Measurements from ENCODE around the gene MS4A15. TPM values are rescaled to one million over a fixed set of nuclear protein-coding genes. Genes with fewer than 3 reads are reported as not detected.

Gene MS4A15
- polyA plus RNA-seq, 2 of the 4 experiments (the other 2 are of a cell fraction) = not detected

GRCh38 chr11:60761436-60762190 is 4.9 kb downstream of the MS4A15 start:
- ATAC-seq (no peak), FAIRE-seq (no peak), DNase-seq (ENCODE audit: low read depth in 1 of 2, low spot score in 1 of 2) (no peak)
- H3K4me3 ChIP-seq = no peak overlapping the region
- POLR2A ChIA-PET = no interaction called here
- WGBS (ENCODE audit: missing lambda C conversion rate) = 22% methylated on average over 4 of the region's 4 CpGs
- no peak overlapping the region for H3K27ac ChIP-seq
- H3K9me3 ChIP-seq = no peaks in the 10 kb centered on the region
- H3K4me1 ChIP-seq = no peaks in the 10 kb centered on the region
- TF ChIP-seq MAFK (IDR thresholded peaks at IDR 0.05; ENCODE audit: partially characterized antibody) = no peak
- TF ChIP-seq HMGXB4 (CRISPR knock-in tag; IDR thresholded peaks at IDR 0.05; ENCODE audit: borderline replicate concordance) = no peak
- no peak for TF ChIP-seq RNF2 (IDR thresholded peaks at IDR 0.05; ENCODE audit: borderline replicate concordance, low read depth)
- TF ChIP-seq CHD2 (IDR thresholded peaks at IDR 0.05; ENCODE audit: low read length, partially characterized antibody) = no peak
- TF ChIP-seq ZNF302 (CRISPR knock-in tag; IDR thresholded peaks at IDR 0.05) = no peak
- TF ChIP-seq EP300 (IDR thresholded peaks at IDR 0.05) = no peak
- no peak for TF ChIP-seq USF2 (IDR thresholded peaks at IDR 0.05)
- no peak for TF ChIP-seq NPAS2 (CRISPR knock-in tag; IDR thresholded peaks at IDR 0.05; ENCODE audit: borderline replicate concordance)
- no peak for TF ChIP-seq POLR2AphosphoS2 (conservative IDR thresholded peaks at IDR 0.05; ENCODE audit: low read length)
- TF ChIP-seq, protein P1, sequence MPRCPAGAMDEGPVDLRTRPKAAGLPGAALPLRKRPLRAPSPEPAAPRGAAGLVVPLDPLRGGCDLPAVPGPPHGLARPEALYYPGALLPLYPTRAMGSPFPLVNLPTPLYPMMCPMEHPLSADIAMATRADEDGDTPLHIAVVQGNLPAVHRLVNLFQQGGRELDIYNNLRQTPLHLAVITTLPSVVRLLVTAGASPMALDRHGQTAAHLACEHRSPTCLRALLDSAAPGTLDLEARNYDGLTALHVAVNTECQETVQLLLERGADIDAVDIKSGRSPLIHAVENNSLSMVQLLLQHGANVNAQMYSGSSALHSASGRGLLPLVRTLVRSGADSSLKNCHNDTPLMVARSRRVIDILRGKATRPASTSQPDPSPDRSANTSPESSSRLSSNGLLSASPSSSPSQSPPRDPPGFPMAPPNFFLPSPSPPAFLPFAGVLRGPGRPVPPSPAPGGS (IDR thresholded peaks at IDR 0.05) = no peak
- no peak for TF ChIP-seq CHD4 (IDR thresholded peaks at IDR 0.05; ENCODE audit: borderline replicate concordance)
- TF ChIP-seq EHF (CRISPR knock-in tag; IDR thresholded peaks at IDR 0.05) = no peak
- no peak for TF ChIP-seq ZSCAN20 (CRISPR knock-in tag; IDR thresholded peaks at IDR 0.05)
- TF ChIP-seq KDM5A (IDR thresholded peaks at IDR 0.05) = no peak
- TF ChIP-seq HOXB13 (CRISPR knock-in tag; IDR thresholded peaks at IDR 0.05; ENCODE audit: low read depth) = no peak
- no peak for TF ChIP-seq FOXS1 (CRISPR knock-in tag; IDR thresholded peaks at IDR 0.05)
- H3K4me2 ChIP-seq = no peak overlapping the region
- CTCF ChIA-PET = interaction anchor here (1.2 to 8.1 kb wide), 7 partner anchors 8 to 54 kb away, joined by 3 to 129 read pairs (median 5); no protein-coding TSS in a partner anchor

DNA sequence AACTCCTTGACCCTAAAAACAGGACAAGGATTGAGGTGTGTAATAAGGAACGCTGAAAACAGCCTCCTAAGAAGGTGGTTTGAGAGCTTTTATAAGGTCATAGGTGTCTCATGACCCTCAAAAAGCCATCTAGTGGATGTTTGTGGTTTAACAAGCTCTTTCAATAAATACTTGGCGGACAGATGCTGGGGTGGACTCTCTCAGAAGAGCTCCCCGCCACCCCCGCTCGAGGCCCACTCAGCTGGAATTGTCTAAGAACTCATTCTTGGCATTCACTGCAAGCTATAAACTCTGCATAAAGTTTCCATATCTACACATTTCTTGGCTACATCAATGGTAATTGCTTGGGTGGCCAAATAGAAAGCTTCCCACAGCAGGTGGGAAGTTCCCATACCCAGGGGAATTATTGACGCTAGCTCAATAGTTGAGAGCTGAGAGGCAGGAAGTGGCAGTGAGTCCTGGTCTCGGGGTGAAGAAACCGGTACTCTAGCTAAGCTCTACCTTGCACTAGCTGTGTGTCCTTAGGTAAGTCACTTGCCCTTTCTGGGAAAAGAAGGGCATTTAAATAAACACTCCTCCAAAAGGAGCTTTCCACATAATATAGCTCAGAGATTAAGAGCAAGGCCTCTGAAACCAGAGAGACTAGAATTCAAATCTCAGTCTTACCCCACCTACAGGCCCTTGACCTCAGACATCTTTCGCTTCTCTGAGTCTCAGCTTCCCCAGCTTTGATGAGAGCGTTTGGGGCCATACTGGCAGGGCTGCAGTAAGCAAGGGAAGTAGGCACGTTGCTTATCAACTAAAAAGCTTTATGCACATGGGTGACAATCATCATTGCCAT is 6.4 kb downstream of the MS4A15 start:
- 33% methylated on average over 11 of the region's 11 CpGs for WGBS (ENCODE audit: missing lambda C conversion rate)
- Histone ChIP-seq H3K4me1 (no peaks in the 10 kb centered on the region), H3K4me2 (no peak overlapping the region), H3K27ac (no peak overlapping the region), H3K9me3 (no peaks in the 10 kb centered on the region), H3K4me3 (no peak overlapping the region)
- ATAC-seq (peak; percentile 52 to 73; a peak in 3 of 6 replicates), DNase-seq (ENCODE audit: low read depth in 1 of 2, low spot score in 1 of 2) (peak in 1 of 2 experiments; percentile 36), FAIRE-seq (no peak)
- CTCF ChIA-PET = interaction anchor here (1.2 to 8.1 kb wide), 11 partner anchors 8 to 400 kb away, joined by 3 to 129 read pairs (median 5); no protein-coding TSS in a partner anchor
- TF ChIP-seq CBX2 (IDR thresholded peaks at IDR 0.05; ENCODE audit: borderline replicate concordance, low read depth) = no peak
- TF ChIP-seq EHMT2 (IDR thresholded peaks at IDR 0.05; ENCODE audit: low read depth) = no peak
- no peak for TF ChIP-seq HOXA7 (CRISPR knock-in tag; IDR thresholded peaks at IDR 0.05)
- TF ChIP-seq ELK1 (IDR thresholded peaks at IDR 0.05; ENCODE audit: low read depth, low read length) = no peak
- TF ChIP-seq RNF2 (IDR thresholded peaks at IDR 0.05; ENCODE audit: borderline replicate concordance, low read depth) = no peak
- TF ChIP-seq NFE2L2 (conservative IDR thresholded peaks at IDR 0.05; ENCODE audit: low read length) = no peak
- no peak for TF ChIP-seq CHD2 (IDR thresholded peaks at IDR 0.05; ENCODE audit: low read length, partially characterized antibody)
- no peak for TF ChIP-seq POLR2AphosphoS2 (conservative IDR thresholded peaks at IDR 0.05; ENCODE audit: low read length)
- no peak for TF ChIP-seq MYC (IDR thresholded peaks at IDR 0.05; ENCODE audit: borderline replicate concordance, low read length)
- TF ChIP-seq FOSB (CRISPR knock-in tag; IDR thresholded peaks at IDR 0.05) = no peak
- TF ChIP-seq HDAC2 (IDR thresholded peaks at IDR 0.05) = no peak
- TF ChIP-seq, protein P2, sequence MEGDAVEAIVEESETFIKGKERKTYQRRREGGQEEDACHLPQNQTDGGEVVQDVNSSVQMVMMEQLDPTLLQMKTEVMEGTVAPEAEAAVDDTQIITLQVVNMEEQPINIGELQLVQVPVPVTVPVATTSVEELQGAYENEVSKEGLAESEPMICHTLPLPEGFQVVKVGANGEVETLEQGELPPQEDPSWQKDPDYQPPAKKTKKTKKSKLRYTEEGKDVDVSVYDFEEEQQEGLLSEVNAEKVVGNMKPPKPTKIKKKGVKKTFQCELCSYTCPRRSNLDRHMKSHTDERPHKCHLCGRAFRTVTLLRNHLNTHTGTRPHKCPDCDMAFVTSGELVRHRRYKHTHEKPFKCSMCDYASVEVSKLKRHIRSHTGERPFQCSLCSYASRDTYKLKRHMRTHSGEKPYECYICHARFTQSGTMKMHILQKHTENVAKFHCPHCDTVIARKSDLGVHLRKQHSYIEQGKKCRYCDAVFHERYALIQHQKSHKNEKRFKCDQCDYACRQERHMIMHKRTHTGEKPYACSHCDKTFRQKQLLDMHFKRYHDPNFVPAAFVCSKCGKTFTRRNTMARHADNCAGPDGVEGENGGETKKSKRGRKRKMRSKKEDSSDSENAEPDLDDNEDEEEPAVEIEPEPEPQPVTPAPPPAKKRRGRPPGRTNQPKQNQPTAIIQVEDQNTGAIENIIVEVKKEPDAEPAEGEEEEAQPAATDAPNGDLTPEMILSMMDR (IDR thresholded peaks at IDR 0.05) = peak; percentile 33
- TF ChIP-seq RAD21 (conservative IDR thresholded peaks at IDR 0.05 in 1 of 2, IDR thresholded peaks at IDR 0.05 in 1 of 2) = peak in 1 of 2 experiments; percentile 20; a peak in 2 of 5 replicates
- POLR2A ChIA-PET = no interaction called here

All from A549 (cell line).